ENCODE measurements around the gene RAD51D.
A peak's percentile ranks its signal among the peaks of the same experiment; 100 is the strongest.

The RAD51D gene

GRCh38 chr17:35056013-35056412 lies 63.6 kb downstream of the RAD51D start:
- no peak for TF ChIP-seq CTCF (IDR thresholded peaks at IDR 0.05)
- Mint-ChIP-seq H3K4me1 (peaks cover 16% of the 10 kb centered on the region), H3K27ac (peak overlapping the region; percentile 26), H3K36me3 (ENCODE audit: low read depth) (peaks cover 4% of the 10 kb centered on the region), H3K4me3 (no peak overlapping the region), H3K9me3 (no peaks in the 10 kb centered on the region), H3K27me3 (ENCODE audit: low read depth, poor library complexity) (peaks cover 4% of the 10 kb centered on the region)
- DNase-seq: peak; percentile 14

- DNase-seq: no peak
- Mint-ChIP-seq H3K27me3 (ENCODE audit: low read depth, poor library complexity) (peaks cover 4% of the 10 kb centered on the region), H3K27ac (no peak overlapping the region), H3K4me3 (no peak overlapping the region), H3K4me1 (peaks cover 16% of the 10 kb centered on the region), H3K36me3 (ENCODE audit: low read depth) (no peaks in the 10 kb centered on the region), H3K9me3 (no peaks in the 10 kb centered on the region)
- no peak for TF ChIP-seq CTCF (IDR thresholded peaks at IDR 0.05)
Observed at GRCh38 chr17:35053204-35053603, 66.5 kb downstream of the RAD51D start.

- Mint-ChIP-seq H3K27ac (no peak overlapping the region), H3K36me3 (ENCODE audit: low read depth) (no peaks in the 10 kb centered on the region), H3K4me1 (peaks cover 16% of the 10 kb centered on the region), H3K4me3 (no peak overlapping the region), H3K27me3 (ENCODE audit: low read depth, poor library complexity) (peaks cover 4% of the 10 kb centered on the region), H3K9me3 (no peaks in the 10 kb centered on the region)
- no peak for TF ChIP-seq CTCF (IDR thresholded peaks at IDR 0.05)
- no peak for DNase-seq
Observed at GRCh38 chr17:35052780-35053179, 66.9 kb downstream of the RAD51D start.

DNA sequence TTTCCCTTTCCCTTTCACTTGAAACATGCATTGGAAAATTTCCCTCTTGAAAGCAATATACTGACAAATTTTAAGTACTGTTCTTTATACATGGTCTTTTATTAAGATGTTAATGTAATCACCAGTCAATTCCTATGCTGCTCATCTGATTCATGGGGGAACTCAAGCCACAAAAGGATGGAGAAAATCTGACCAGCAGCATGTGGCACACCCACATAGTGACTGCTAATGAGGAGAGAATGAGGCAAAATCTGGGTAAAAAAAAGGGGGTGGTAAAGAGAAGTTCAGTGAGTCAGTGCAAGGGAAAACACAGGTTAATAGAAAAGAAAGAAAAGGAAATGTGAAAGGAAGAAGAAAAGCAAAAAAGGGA lies 67.4 kb downstream of the RAD51D start:
- H3K27ac Mint-ChIP-seq: no peak overlapping the region

GRCh38 chr17:35051579-35052240 lies 68.0 kb downstream of the RAD51D start:
- H3K4me1 Mint-ChIP-seq: peaks cover 16% of the 10 kb centered on the region
- no peak for DNase-seq
- no peaks in the 10 kb centered on the region for H3K36me3 Mint-ChIP-seq (ENCODE audit: low read depth)
- H3K27ac Mint-ChIP-seq: no peak overlapping the region
- H3K4me3 Mint-ChIP-seq: no peak overlapping the region
- no peaks in the 10 kb centered on the region for H3K9me3 Mint-ChIP-seq
- H3K27me3 Mint-ChIP-seq (ENCODE audit: low read depth, poor library complexity): peaks cover 4% of the 10 kb centered on the region
- no peak for TF ChIP-seq CTCF (IDR thresholded peaks at IDR 0.05)

More for the DNA sequence above, 67.4 kb downstream of the RAD51D start:
- Mint-ChIP-seq H3K27me3 (ENCODE audit: low read depth, poor library complexity) (peaks cover 4% of the 10 kb centered on the region), H3K4me1 (peaks cover 16% of the 10 kb centered on the region), H3K36me3 (ENCODE audit: low read depth) (no peaks in the 10 kb centered on the region), H3K4me3 (no peak overlapping the region), H3K9me3 (no peaks in the 10 kb centered on the region)
- DNase-seq: no peak
- no peak for TF ChIP-seq CTCF (IDR thresholded peaks at IDR 0.05)

DNA sequence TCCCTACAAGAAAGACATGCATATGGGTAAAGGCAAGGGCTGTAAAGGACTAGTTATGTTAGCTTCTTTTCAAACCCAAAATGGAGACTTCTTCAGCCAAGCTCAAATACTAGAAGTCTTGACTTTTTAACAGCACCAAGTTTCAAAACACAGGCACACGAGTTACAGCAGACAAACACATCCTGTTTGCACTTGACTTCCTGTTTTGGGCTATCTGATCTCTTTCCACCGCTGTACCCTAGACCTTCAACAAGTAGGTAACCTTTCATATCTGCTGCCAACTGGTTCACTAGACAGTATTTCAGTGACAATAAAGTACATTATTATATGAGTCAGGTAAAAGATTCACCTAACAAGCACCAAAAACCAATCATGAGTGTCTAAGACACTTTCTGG lies 68.5 kb downstream of the RAD51D start:
- H3K36me3 Mint-ChIP-seq (ENCODE audit: low read depth): no peaks in the 10 kb centered on the region
- no peak overlapping the region for H3K4me3 Mint-ChIP-seq

More for the DNA sequence above, 68.5 kb downstream of the RAD51D start:
- Mint-ChIP-seq H3K9me3 (no peaks in the 10 kb centered on the region), H3K27ac (no peak overlapping the region), H3K4me1 (peaks cover 11% of the 10 kb centered on the region), H3K27me3 (ENCODE audit: low read depth, poor library complexity) (peaks cover 4% of the 10 kb centered on the region)
- no peak for TF ChIP-seq CTCF (IDR thresholded peaks at IDR 0.05)
- DNase-seq: no peak

Data from nephron progenitor cell (in vitro differentiated cells).